DND-41 (cell line): ENCODE measurements around the gene MCTP2.
A peak's percentile ranks its signal among the peaks of the same experiment; 100 is the strongest.

Source experiments
- ATAC-seq: fragments of 200-7000 bp; cut with Tn5 transposase; 3 replicates; pipeline ENCODE4 v1.9.1; 2021; ENCODE audit warnings: low read depth; ENCODE audit not compliant: insufficient read depth
- DNase-seq: peaks from one replicate; pipeline ENCODE4 v3.0.0-alpha.2; 2020
- H2AFZ ChIP-seq: 2 replicates; pipeline ENCODE4 v1.6.0; 2012; ENCODE audit warnings: low read depth, low read length
- H3K27ac ChIP-seq: 2 replicates; pipeline ENCODE4 v1.5.1; 2012; ENCODE audit warnings: low read length, inconsistent platforms
- H3K27me3 ChIP-seq: fragments of 200-600 bp; sonication (generic); 2 replicates; pipeline ENCODE4 v1.6.0; 2012; ENCODE audit warnings: low read length, mild to moderate bottlenecking, inconsistent platforms; ENCODE audit not compliant: insufficient read depth, poor library complexity
- H3K36me3 ChIP-seq: 2 replicates; pipeline ENCODE4 v1.5.1; 2012; ENCODE audit warnings: low read length, inconsistent platforms; ENCODE audit not compliant: insufficient read depth
- H3K4me1 ChIP-seq: 2 replicates; pipeline ENCODE4 v1.5.1; 2012; ENCODE audit warnings: mild to moderate bottlenecking, low read length; ENCODE audit not compliant: insufficient read depth
- H3K4me2 ChIP-seq: 2 replicates; pipeline ENCODE4 v1.6.0; 2012; ENCODE audit warnings: mild to moderate bottlenecking, moderate library complexity, low read length, inconsistent platforms; ENCODE audit not compliant: insufficient read depth
- H3K4me3 ChIP-seq, 2 experiments: fragments of 200-600 bp in 1 of 2; shearing (Covaris generic) in 1 of 2; 2 replicates each; pipeline ENCODE4 v1.5.1; 2012 to 2016; ENCODE audit warnings: inconsistent platforms in 2 of 2, low read length in 2 of 2, mild to moderate bottlenecking in 2 of 2, low read depth in 1 of 2, moderate library complexity in 1 of 2
- H3K79me2 ChIP-seq: 2 replicates; pipeline ENCODE4 v1.6.0; 2012; ENCODE audit warnings: low read length, inconsistent platforms; ENCODE audit not compliant: insufficient read depth
- H3K9ac ChIP-seq: 2 replicates; pipeline ENCODE4 v1.6.0; 2012; ENCODE audit warnings: low read depth, mild to moderate bottlenecking, inconsistent platforms, low read length, moderate library complexity
- H3K9me3 ChIP-seq: 2 replicates; pipeline ENCODE4 v1.5.1; 2012; ENCODE audit warnings: low read length, moderate library complexity, mild to moderate bottlenecking, inconsistent platforms; ENCODE audit not compliant: insufficient read depth, severe bottlenecking
- H4K20me1 ChIP-seq: 2 replicates; pipeline ENCODE4 v1.6.0; 2012; ENCODE audit warnings: low read length; ENCODE audit not compliant: insufficient read depth
- EZH2 ChIP-seq: IDR thresholded peaks from 3 replicates; pipeline ENCODE4 v1.6.1; 2012; ENCODE audit warnings: borderline replicate concordance, low read depth, mild to moderate bottlenecking, moderate library complexity, low read length, inconsistent platforms; ENCODE audit not compliant: severe bottlenecking
- TF ChIP-seq, protein P1 (sequence below): IDR thresholded peaks from 2 replicates; pipeline ENCODE4 v1.5.1; 2012; ENCODE audit warnings: borderline replicate concordance, low read length, moderate library complexity, mild to moderate bottlenecking; ENCODE audit not compliant: poor library complexity, severe bottlenecking; ENCODE audit errors: extremely low read depth

MCTP2 gene

GRCh38 chr15:94250801-94251200, 19.4 kb downstream of the MCTP2 start:
- H3K9ac ChIP-seq, result no peak overlapping the region
- H2AFZ ChIP-seq, result no peak overlapping the region
- 0 out of 2 replicates have a peak, but pooled peaks cover 4% of the 10 kb centered on the region for H3K79me2 ChIP-seq
- H3K4me1 ChIP-seq, result peaks cover 19% of the 10 kb centered on the region
- no peaks in the 10 kb centered on the region for H3K36me3 ChIP-seq
- ATAC-seq, result no peak
- H3K27ac ChIP-seq, result no peak overlapping the region
- H3K9me3 ChIP-seq, result no peaks in the 10 kb centered on the region
- TF ChIP-seq EZH2, result no peak
- TF ChIP-seq, protein P1, sequence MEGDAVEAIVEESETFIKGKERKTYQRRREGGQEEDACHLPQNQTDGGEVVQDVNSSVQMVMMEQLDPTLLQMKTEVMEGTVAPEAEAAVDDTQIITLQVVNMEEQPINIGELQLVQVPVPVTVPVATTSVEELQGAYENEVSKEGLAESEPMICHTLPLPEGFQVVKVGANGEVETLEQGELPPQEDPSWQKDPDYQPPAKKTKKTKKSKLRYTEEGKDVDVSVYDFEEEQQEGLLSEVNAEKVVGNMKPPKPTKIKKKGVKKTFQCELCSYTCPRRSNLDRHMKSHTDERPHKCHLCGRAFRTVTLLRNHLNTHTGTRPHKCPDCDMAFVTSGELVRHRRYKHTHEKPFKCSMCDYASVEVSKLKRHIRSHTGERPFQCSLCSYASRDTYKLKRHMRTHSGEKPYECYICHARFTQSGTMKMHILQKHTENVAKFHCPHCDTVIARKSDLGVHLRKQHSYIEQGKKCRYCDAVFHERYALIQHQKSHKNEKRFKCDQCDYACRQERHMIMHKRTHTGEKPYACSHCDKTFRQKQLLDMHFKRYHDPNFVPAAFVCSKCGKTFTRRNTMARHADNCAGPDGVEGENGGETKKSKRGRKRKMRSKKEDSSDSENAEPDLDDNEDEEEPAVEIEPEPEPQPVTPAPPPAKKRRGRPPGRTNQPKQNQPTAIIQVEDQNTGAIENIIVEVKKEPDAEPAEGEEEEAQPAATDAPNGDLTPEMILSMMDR, result no peak
- no peaks in the 10 kb centered on the region for H4K20me1 ChIP-seq
- DNase-seq, result no peak
- no peak overlapping the region for H3K4me2 ChIP-seq
- no peaks in the 10 kb centered on the region for H3K27me3 ChIP-seq
- no peak overlapping the region for H3K4me3 ChIP-seq

DNA sequence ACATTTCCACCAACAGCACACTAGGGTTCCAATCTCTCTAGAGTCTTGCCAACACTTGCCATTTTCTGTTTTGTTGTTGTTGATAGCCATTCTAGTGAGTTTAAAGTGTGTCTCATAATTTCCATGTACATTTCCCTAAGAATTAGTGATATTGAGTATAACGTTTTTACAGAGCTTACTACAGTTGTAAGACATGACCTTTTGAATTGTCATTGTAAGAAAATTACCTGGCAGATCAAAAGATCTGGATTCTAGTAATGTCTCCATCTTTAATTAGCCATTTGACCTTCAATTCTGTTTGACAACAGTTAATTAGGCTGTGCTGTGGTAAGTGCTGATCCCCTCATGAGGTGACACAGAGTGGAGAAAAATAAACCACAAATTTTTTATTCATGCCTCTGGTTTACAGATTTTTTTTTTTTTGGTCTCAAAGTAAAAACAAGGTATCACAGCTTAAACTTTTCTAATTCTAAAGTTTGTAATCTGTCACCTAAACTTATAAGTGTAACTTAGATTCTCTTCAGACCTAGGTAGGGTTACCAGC, 20.9 kb downstream of the MCTP2 start:
- H3K4me3 ChIP-seq, result no peak overlapping the region
- H2AFZ ChIP-seq, result no peak overlapping the region
- H3K27ac ChIP-seq, result no peak overlapping the region
- H3K9ac ChIP-seq, result no peak overlapping the region
- no peak overlapping the region for H3K4me2 ChIP-seq
- H3K9me3 ChIP-seq, result no peaks in the 10 kb centered on the region
- TF ChIP-seq, protein P1, result no peak
- TF ChIP-seq EZH2, result no peak
- 0 out of 2 replicates have a peak, but pooled peaks cover 2% of the 10 kb centered on the region for H3K79me2 ChIP-seq
- DNase-seq (no peak), ATAC-seq (no peak)
- no peaks in the 10 kb centered on the region for H4K20me1 ChIP-seq
- H3K4me1 ChIP-seq, result peaks cover 19% of the 10 kb centered on the region
- H3K36me3 ChIP-seq, result no peaks in the 10 kb centered on the region
- H3K27me3 ChIP-seq, result no peaks in the 10 kb centered on the region

DNA sequence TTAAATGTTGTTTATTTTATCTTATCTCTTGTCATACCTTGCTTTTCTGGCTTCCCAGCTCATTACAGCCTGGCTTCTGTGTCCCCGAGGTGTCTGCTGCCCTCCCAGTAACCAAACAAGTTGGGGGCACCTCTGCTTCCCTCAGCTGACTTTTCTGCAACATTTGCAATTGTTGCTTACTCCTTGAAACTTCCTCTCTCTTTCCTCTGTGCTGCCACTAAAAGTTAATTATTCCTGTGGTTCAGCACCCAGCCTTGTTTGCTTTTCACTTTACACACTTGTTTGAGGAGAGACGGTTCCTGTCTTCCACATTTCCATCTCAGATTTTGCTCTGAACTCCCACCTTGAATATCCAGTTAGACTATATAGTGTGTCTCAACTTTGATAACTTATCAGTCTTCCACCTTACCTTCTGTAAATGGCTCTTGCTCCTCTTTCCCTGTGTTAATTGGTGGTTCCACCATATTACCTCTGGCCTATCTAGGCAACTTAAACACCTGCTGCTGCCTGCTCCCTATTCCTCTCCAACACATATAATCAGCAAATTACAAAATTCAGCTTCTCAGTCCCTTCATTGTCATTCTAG, 21.6 kb downstream of the MCTP2 start:
- no peak overlapping the region for H3K27ac ChIP-seq
- ATAC-seq (no peak), DNase-seq (no peak)
- H3K36me3 ChIP-seq, result no peaks in the 10 kb centered on the region
- H4K20me1 ChIP-seq, result no peaks in the 10 kb centered on the region
- peak overlapping the region; percentile 36; the same call in 1 of the 2 replicates for H3K4me2 ChIP-seq
- no peaks in the 10 kb centered on the region for H3K9me3 ChIP-seq
- H3K79me2 ChIP-seq, result 0 out of 2 replicates have a peak, but pooled peaks cover 2% of the 10 kb centered on the region
- H2AFZ ChIP-seq, result no peak overlapping the region
- H3K9ac ChIP-seq, result no peak overlapping the region
- peaks cover 19% of the 10 kb centered on the region for H3K4me1 ChIP-seq
- H3K27me3 ChIP-seq, result no peaks in the 10 kb centered on the region
- TF ChIP-seq, protein P1, result no peak
- no peak for TF ChIP-seq EZH2
- no peak overlapping the region for H3K4me3 ChIP-seq
